HG02885 (cell line): ENCODE data around the gene ZNF555.
"Not testable (repeated sequence)": the region's sequence is repeated elsewhere in the genome, so short reads cannot be mapped to it uniquely, and the experiment has no call there.

Experiments
- ATAC-seq: cut with Tn5 transposase; IDR thresholded peaks from one replicate; pipeline ENCODE4 v1.9.1; 2021; ENCODE audit warnings: mild to moderate bottlenecking; ENCODE audit not compliant: unreplicated experiment, poor library complexity

ZNF555 gene

GRCh38 chr19:2865334-2866100 is 24.2 kb downstream of the ZNF555 start:
- no peak for ATAC-seq

GRCh38 chr19:2866495-2867024 is 25.3 kb downstream of the ZNF555 start:
- no peak for ATAC-seq

GRCh38 chr19:2867025-2867991 is 26.0 kb downstream of the ZNF555 start, which contains the start of gene ZNF556:
Gene ZNF556, plus strand, starts transcription at chr19:2867335. Its CDS starts 87 bp downstream, at chr19:2867422.
- no peak for ATAC-seq

GRCh38 chr19:2869618-2870017 is 28.3 kb downstream of the ZNF555 start:
- no peak for ATAC-seq

- not testable (repeated sequence) for ATAC-seq
Observed at GRCh38 chr19:2872175-2872574, 30.9 kb downstream of the ZNF555 start.

- no peak for ATAC-seq
Observed at GRCh38 chr19:2877398-2878331, 36.4 kb downstream of the ZNF555 start.

GRCh38 chr19:2883686-2884439 is 42.6 kb downstream of the ZNF555 start:
- ATAC-seq: no peak

GRCh38 chr19:2885736-2886135 is 44.5 kb downstream of the ZNF555 start:
- ATAC-seq: no peak

GRCh38 chr19:2887391-2887914 is 46.2 kb downstream of the ZNF555 start:
- no peak for ATAC-seq

- ATAC-seq: no peak
Observed at GRCh38 chr19:2888731-2889224, 47.5 kb downstream of the ZNF555 start.

- not testable (repeated sequence) for ATAC-seq
Observed at GRCh38 chr19:2890531-2890930, 49.3 kb downstream of the ZNF555 start.

- ATAC-seq: no peak
Observed at GRCh38 chr19:2896694-2897093, 55.4 kb downstream of the ZNF555 start.

GRCh38 chr19:2900296-2901252 is 59.3 kb downstream of the ZNF555 start, which contains the start of gene ZNF57:
Gene ZNF57, plus strand, starts transcription at chr19:2900928. Its CDS starts 118 bp downstream, at chr19:2901046.
- ATAC-seq: peak; percentile 95

- ATAC-seq: no peak
Observed at GRCh38 chr19:2902590-2903218, 61.4 kb downstream of the ZNF555 start.

GRCh38 chr19:2903326-2903725 is 62.1 kb downstream of the ZNF555 start:
- ATAC-seq: not testable (repeated sequence)

GRCh38 chr19:2905918-2906519 is 64.7 kb downstream of the ZNF555 start:
- ATAC-seq: no peak
